AG09309 (cell line): ENCODE results near the gene PIPOX.

ENCODE experiments used
- DNase-seq: peaks from one replicate; pipeline ENCODE4 v3.0.0-alpha.2; 2010; ENCODE audit warnings: low read depth
- H3K4me3 ChIP-seq: 2 replicates; pipeline ENCODE4 v1.5.1; 2011; ENCODE audit warnings: mild to moderate bottlenecking, low read depth, low read length, moderate library complexity; ENCODE audit not compliant: control insufficient read depth
- TF ChIP-seq, protein P1 (sequence below): IDR thresholded peaks from 2 replicates; pipeline ENCODE4 v1.5.1; 2011; ENCODE audit warnings: mild to moderate bottlenecking, low read depth, low read length, inconsistent platforms; ENCODE audit not compliant: insufficient read depth, control insufficient read depth; ENCODE audit errors: missing control alignments

The PIPOX gene

DNA sequence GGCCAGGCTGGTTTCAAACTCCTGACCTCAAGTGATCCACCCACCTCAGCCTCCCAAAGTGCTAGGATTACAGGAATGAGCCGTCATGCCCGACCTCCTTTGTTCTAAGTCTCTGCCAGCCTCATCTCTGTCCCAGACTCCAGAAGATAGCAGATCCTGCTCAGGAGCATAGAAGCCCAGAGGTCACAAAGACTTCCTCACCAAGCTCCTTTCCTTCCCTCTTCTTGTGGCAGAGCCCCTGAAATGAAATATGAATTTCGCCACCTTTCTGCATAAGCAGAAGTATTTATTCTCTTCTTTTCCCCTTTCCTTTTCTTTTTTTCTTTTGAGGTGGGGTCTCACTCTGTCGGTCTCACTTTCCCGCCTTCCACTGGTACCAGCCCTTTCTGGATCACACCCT is 11.5 kb upstream of the PIPOX start:
- TF ChIP-seq, protein P1, sequence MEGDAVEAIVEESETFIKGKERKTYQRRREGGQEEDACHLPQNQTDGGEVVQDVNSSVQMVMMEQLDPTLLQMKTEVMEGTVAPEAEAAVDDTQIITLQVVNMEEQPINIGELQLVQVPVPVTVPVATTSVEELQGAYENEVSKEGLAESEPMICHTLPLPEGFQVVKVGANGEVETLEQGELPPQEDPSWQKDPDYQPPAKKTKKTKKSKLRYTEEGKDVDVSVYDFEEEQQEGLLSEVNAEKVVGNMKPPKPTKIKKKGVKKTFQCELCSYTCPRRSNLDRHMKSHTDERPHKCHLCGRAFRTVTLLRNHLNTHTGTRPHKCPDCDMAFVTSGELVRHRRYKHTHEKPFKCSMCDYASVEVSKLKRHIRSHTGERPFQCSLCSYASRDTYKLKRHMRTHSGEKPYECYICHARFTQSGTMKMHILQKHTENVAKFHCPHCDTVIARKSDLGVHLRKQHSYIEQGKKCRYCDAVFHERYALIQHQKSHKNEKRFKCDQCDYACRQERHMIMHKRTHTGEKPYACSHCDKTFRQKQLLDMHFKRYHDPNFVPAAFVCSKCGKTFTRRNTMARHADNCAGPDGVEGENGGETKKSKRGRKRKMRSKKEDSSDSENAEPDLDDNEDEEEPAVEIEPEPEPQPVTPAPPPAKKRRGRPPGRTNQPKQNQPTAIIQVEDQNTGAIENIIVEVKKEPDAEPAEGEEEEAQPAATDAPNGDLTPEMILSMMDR: no peak
- H3K4me3 ChIP-seq: no peak overlapping the region
- no peak for DNase-seq

DNA sequence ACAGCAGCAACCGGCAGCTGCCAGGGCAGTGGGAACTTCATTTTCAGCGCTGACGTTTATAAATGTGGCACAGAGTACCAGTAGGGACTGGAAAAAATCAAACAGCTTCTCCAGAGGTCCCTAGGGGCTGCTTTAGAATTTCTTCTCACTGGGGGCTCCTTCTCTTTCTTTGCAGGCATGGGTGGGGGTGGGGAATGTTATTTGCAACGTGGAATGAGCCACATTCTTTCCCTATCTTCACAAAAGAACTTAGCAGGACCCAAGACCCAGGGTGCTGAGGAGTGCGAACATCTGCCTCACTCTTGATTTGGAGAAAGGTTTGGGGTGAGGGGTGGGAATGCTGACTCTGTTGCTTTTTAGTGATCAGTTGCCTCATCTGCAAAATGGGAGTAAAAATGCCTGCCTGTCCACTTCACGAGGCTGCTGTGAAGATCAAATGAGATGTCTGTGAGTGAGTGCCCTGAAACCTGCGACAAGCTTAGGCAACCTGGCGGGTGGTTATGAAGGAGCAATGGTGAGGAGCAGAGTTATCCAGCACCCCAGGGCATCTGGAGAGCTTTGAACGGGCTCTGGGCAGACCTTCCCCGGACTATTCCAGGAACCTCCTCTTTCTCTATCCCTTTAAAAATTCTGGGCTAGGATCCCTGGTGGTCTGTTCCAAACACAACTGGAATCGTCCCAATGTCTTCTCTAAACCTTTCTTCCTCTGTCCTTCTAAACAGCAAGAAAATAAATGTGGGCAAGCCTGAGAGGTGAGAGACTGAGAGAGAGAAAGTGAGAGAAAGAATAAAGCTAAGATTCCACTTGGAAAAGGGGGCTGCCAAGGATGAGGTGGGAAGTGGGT is 10.7 kb upstream of the PIPOX start:
- DNase-seq: no peak
- TF ChIP-seq, protein P1: no peak
- no peak overlapping the region for H3K4me3 ChIP-seq

- TF ChIP-seq, protein P1: no peak
- no peak for DNase-seq
- H3K4me3 ChIP-seq: no peak overlapping the region
Measured at GRCh38 chr17:29032857-29033197, 10.1 kb upstream of the PIPOX start.

- TF ChIP-seq, protein P1: no peak
- no peak overlapping the region for H3K4me3 ChIP-seq
- no peak for DNase-seq
Measured at GRCh38 chr17:29034510-29034909, 8.4 kb upstream of the PIPOX start.

- no peak for DNase-seq
- TF ChIP-seq, protein P1: peak; percentile 1
- no peak overlapping the region for H3K4me3 ChIP-seq
Measured at GRCh38 chr17:29036584-29036983, 6.4 kb upstream of the PIPOX start.

DNA sequence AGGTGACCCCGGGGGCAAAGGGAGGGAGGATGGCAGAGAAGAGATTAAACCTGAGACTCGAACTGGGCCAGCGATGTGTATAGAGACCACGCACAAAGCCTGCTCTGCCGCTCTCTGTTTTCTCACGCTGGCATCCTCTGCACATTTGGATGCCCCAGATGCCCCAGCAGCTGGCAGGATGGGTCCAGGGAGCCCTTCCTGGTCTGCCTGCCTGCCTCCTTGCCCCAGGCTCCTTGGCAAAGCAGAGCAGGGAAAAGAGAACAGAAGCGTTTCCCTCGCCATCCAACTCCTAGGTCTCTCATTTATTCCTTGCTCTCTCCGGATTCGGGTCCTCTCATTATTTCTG is 5.2 kb upstream of the PIPOX start:
- H3K4me3 ChIP-seq: no peak overlapping the region
- TF ChIP-seq, protein P1: no peak
- DNase-seq: no peak
